Activated CD4-positive, alpha-beta T cell treated with anti-CD3 and anti-CD28 coated beads for 36 hours (primary cell): ENCODE data around the gene MAMSTR. TPM values are rescaled to one million over a fixed set of nuclear protein-coding genes. Genes with fewer than 3 reads are reported as not detected.

ENCODE experiments used
- ATAC-seq: fragments of 200-7000 bp; cut with Tn5 transposase; one replicate; pipeline ENCODE4 v1.10.0; 2021; ENCODE audit warnings: mild to moderate bottlenecking, moderate library complexity
- CTCF ChIA-PET: fragments of 350-600 bp; sonication (Branson Sonifier 250); formaldehyde crosslinking; loops from one replicate; lab custom pipeline; 2021; ENCODE audit warnings: antibody characterized with exemption; lab: Charles Lee
- POLR2A ChIA-PET: fragments of 350-600 bp; sonication (Branson Sonifier 250); formaldehyde crosslinking; loops from one replicate; lab custom pipeline; 2021; ENCODE audit warnings: antibody characterized with exemption, inconsistent platforms; lab: Charles Lee
- DNase-seq: peaks from one replicate; pipeline ENCODE4 v3.0.0-alpha.2; 2020
- H3K27ac Mint-ChIP-seq: one replicate; pipeline ENCODE4 v1.8.0; 2021; ENCODE audit warnings: mixed read lengths
- H3K27me3 Mint-ChIP-seq: one replicate; pipeline ENCODE4 v1.8.0; 2021; ENCODE audit warnings: mixed read lengths
- H3K36me3 Mint-ChIP-seq: one replicate; pipeline ENCODE4 v1.8.0; 2021; ENCODE audit warnings: low read depth, mixed read lengths
- H3K4me1 Mint-ChIP-seq: one replicate; pipeline ENCODE4 v1.8.0; 2021; ENCODE audit warnings: mixed read lengths
- H3K4me3 Mint-ChIP-seq: one replicate; pipeline ENCODE4 v1.8.0; 2021; ENCODE audit warnings: mild to moderate bottlenecking, moderate library complexity, mixed read lengths
- H3K9me3 Mint-ChIP-seq: one replicate; pipeline ENCODE4 v1.8.0; 2021; ENCODE audit warnings: low read depth, mixed read lengths
- intact Hi-C, 2 experiments: fragments of 100-400 bp; cut with DNase I in 1 of 2; cut with micrococcal nuclease in 1 of 2; formaldehyde crosslinking; loops; one replicate each; pipeline versions ENCODE4 v1.14.2 to v1.15.1; 2022 to 2024; cut with DNase I, micrococcal nuclease
- total RNA-seq, 2 experiments: library from RNA; stranded (reverse); gene quantifications; one replicate each; pipeline ENCODE4 v1.2.3, GENCODE V29; 2021

The MAMSTR gene
- total RNA-seq, 2 experiments from 2014 or later, result 0.69 to 0.70 TPM

DNA sequence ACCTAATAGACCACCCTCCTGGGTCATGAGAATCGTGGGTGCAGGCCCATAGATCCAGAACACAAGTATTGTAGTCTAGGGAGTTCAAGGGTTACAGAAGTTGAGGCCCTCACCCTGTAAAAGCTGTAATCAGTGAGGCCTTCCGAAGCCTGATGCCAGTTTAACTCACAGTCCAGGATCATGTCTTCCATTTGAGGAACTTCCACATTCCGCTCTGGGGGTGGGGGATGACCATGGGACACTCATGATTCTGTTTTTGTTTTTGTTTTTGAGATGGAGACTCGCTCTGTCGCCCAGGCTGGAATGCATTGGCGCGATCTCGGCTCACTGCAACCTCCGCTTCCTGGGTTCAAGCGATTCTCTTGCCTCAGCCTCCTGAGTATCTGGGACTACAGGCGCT is 22.6 kb upstream of the MAMSTR start:
- peaks cover 13% of the 10 kb centered on the region for H3K27me3 Mint-ChIP-seq
- no peak overlapping the region for H3K27ac Mint-ChIP-seq
- ChIA-PET CTCF (no interaction called here), POLR2A (no interaction called here)
- peaks cover 29% of the 10 kb centered on the region for H3K4me1 Mint-ChIP-seq
- intact Hi-C loops, result no loop called here
- peaks cover 2% of the 10 kb centered on the region for H3K9me3 Mint-ChIP-seq
- DNase-seq (no peak), ATAC-seq (no peak)
- H3K4me3 Mint-ChIP-seq, result no peak overlapping the region
- H3K36me3 Mint-ChIP-seq, result no peaks in the 10 kb centered on the region

DNA sequence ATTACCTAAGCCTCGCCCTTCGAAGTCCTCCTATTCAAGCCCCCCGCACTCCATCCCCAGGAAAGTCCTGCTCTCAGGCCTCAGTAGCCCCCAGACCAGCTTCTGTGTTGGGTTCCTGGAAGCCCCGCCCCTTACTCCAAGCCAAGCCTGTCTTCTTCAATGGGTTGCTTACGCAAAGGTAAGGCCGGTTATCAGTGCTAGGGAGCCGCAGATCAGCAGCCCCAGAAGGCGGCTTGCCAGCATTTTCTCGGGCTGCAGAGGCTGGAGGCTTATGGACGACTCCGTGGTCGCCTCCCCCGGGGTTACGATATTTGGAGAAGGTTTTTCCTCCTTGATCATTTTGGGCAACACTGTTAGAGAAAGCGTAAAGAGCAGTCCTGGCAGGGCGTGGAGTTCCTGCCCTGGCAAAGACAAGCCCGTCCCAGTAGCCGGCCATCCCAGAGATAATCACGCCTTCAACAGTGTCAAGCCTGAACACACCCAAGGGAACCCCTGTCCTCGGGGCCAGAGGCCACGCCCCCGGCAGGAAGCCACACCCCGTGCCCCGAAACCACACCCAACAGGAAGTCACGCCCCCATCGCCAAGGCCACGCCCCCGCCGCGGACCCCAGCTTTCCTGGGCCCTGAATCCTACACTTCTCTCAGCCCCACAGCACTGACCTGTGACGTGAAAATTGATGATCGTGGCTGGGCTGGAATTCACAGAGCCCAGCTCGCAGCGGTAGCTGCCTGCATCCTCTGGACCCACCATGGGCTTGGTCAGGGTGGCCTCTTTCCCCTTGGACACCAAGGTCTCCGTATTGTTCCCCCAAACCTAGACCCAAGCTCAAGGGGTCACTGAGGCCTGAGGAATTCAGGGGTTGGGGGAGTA is 21.8 kb upstream of the MAMSTR start:
- no peak overlapping the region for H3K4me3 Mint-ChIP-seq
- H3K4me1 Mint-ChIP-seq, result peaks cover 27% of the 10 kb centered on the region
- H3K27ac Mint-ChIP-seq, result no peak overlapping the region
- no peak for ATAC-seq
- H3K36me3 Mint-ChIP-seq, result no peaks in the 10 kb centered on the region
- POLR2A ChIA-PET, result no interaction called here
- H3K9me3 Mint-ChIP-seq, result peaks cover 2% of the 10 kb centered on the region
- CTCF ChIA-PET, result no interaction called here
- peaks cover 13% of the 10 kb centered on the region for H3K27me3 Mint-ChIP-seq
- intact Hi-C loops, result no loop called here
- DNase-seq, result peak; percentile 70

DNA sequence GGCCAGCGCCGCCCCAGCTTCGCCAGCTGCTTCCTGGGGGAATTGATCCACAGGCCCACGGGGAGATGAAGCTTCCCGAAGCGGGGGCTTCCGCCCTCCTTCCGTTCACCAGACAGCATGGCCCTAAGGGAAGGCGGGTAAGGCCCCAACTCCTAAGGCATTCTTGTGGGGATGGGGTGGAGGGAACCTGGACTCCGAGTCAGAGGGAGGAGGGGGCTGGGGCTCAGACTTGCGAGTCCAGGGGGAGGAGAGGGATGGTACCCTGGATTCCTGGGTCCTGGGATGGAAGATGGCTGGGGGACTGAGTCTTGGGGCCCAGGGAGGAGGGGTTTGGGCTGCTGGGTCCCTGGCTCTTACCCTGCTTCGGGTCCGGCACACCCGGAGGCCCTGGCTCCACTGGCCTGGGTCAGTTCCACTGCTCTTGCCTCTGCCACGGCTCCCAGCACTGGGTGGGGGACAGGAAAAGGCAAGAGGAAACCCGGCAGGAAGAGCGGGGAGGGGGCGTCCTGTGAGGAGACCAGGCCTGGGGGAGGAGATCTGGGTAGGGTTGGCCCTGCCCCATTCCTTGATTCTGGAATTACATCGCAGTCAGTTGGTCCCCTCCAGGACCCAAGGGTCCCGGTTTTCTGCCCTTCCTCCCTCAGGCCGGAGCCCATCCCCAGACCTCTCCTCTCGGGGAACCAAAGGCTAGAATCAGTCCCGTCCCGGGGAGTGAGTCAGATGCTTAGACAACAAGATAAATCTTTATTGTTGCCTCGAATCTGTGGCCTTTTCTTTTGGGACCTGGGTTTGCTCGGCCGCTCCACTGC is 20.8 kb upstream of the MAMSTR start, which contains the start of gene RASIP1:
RASIP1 (minus strand) TSS at position 447 of the 809 bp plus-strand sequence; CDS start at position 119, 328 bp downstream.
- POLR2A ChIA-PET, result no interaction called here
- DNase-seq (no peak), ATAC-seq (no peak)
- Mint-ChIP-seq H3K9me3 (no peaks in the 10 kb centered on the region), H3K27me3 (peaks cover 3% of the 10 kb centered on the region), H3K4me3 (no peak within 1 kb of the TSS), H3K27ac (no peak within 1 kb of the TSS), H3K4me1 (peaks cover 17% of the 10 kb centered on the region), H3K36me3 (no peaks in the 10 kb centered on the region)
- CTCF ChIA-PET, result interaction anchor here (0.6 to 2.1 kb wide), 2 partner anchors 19 to 65 kb away, joined by 3 to 12 read pairs; no protein-coding TSS in a partner anchor
- intact Hi-C loops, result no loop called here

- Mint-ChIP-seq H3K9me3 (no peaks in the 10 kb centered on the region), H3K27ac (no peak overlapping the region), H3K36me3 (no peaks in the 10 kb centered on the region), H3K4me3 (no peak overlapping the region), H3K27me3 (peaks cover 3% of the 10 kb centered on the region), H3K4me1 (peaks cover 17% of the 10 kb centered on the region)
- no peak for DNase-seq
- no peak for ATAC-seq
- POLR2A ChIA-PET, result interaction anchor here (0.5 to 1.5 kb wide), 3 partner anchors 9 to 50 kb away, joined by 3 read pairs; no protein-coding TSS in a partner anchor
- CTCF ChIA-PET, result interaction anchor here (0.6 to 2.1 kb wide), 5 partner anchors 12 to 254 kb away, joined by 3 to 12 read pairs (median 4); partner anchors contain the start of genes CA11, GYS1 and RUVBL2
- intact Hi-C loops, result loop anchor here (1.0 to 5.0 kb wide), 8 partner anchors 19 to 703 kb away; partner anchors contain the start of genes BCAT2 (in 1 of the 2), GYS1 (in 1 of the 2) and RUVBL2 (in 1 of the 2)
Observed at GRCh38 chr19:48739404-48740163, 20.1 kb upstream of the MAMSTR start.

DNA sequence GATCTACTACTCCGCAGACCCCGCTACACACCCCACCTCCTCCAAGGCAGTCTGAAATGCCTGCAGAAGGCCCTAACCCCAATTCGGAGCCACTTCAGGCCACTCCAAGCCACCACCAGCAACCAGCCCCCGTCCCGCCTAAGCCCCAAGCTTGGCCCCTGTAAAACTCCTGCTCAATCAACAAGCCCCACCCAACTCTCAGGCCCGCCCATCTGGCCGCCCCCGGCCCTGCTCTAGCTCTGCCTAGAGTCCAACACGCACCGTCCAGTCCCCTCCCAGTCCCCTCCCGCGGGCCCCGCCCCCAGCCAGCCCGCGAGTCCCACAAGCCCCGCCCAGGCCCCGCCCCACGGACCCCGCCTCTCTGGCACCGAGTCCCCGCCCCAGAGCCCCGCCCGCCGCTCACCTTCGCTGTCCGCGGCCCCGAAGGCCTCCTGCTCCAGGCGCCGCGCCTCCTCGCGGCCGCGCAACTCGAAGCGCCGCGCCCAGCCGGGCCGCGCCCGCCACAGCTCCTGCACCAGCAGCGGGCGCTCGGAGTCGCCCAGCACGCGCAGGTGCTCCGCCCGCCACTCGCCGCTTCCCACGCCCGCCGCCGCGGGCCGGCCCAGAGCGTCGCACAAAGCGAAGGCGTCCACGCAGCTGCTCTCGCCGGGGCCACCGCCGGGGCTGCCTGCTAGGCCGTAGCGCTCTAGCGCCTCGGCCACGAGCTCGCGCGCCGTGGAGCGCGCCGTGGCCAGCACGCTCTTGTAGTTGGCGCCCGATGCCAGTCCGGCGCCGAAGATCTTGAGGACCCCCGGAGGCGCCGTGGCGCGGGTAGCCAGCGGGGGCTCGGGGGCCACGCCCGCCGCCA is 19.3 kb upstream of the MAMSTR start:
- Mint-ChIP-seq H3K36me3 (no peaks in the 10 kb centered on the region), H3K4me1 (peaks cover 17% of the 10 kb centered on the region), H3K4me3 (peak overlapping the region; percentile 51), H3K27me3 (peaks cover 3% of the 10 kb centered on the region), H3K9me3 (no peaks in the 10 kb centered on the region), H3K27ac (peak overlapping the region; percentile 51)
- CTCF ChIA-PET, result interaction anchor here (0.6 to 2.1 kb wide), 7 partner anchors 11 to 478 kb away, joined by 3 to 12 read pairs (median 4); partner anchors contain the start of genes CA11, GYS1 and RUVBL2
- POLR2A ChIA-PET, result interaction anchor here (0.5 to 1.5 kb wide), 3 partner anchors 10 to 789 kb away, joined by 3 read pairs; partner anchors contain the start of gene RCN3
- intact Hi-C loops, result loop anchor here (1.0 to 5.0 kb wide), 12 partner anchors 13 to 704 kb away; partner anchors contain the start of genes BCAT2 (in 1 of the 2), CA11 (in 1 of the 2), GYS1 (in 1 of the 2) and RUVBL2 (in 1 of the 2)
- peak; percentile 99 for DNase-seq
- ATAC-seq, result peak; percentile 96

- Mint-ChIP-seq H3K4me3 (no peak overlapping the region), H3K27me3 (peaks cover 3% of the 10 kb centered on the region), H3K4me1 (peaks cover 17% of the 10 kb centered on the region), H3K27ac (no peak overlapping the region), H3K9me3 (no peaks in the 10 kb centered on the region), H3K36me3 (no peaks in the 10 kb centered on the region)
- POLR2A ChIA-PET, result no interaction called here
- ATAC-seq (no peak), DNase-seq (no peak)
- CTCF ChIA-PET, result interaction anchor here (1.6 kb wide), 1 partner anchor 256 kb away, joined by 4 read pairs; the partner anchor contains the start of genes GYS1 and RUVBL2
- intact Hi-C loops, result loop anchor here in 1 of 2 experiments (5.0 kb wide), 1 partner anchor 75 kb away; no protein-coding TSS in a partner anchor
Observed at GRCh38 chr19:48737360-48737998, 18.0 kb upstream of the MAMSTR start.

GRCh38 chr19:48735031-48735615 is 15.6 kb upstream of the MAMSTR start:
- no peak overlapping the region for H3K4me3 Mint-ChIP-seq
- POLR2A ChIA-PET, result interaction anchor here (0.7 kb wide), 1 partner anchor 11 kb away, joined by 4 read pairs; no protein-coding TSS in a partner anchor
- H3K27ac Mint-ChIP-seq, result no peak overlapping the region
- ATAC-seq, result no peak
- no peak for DNase-seq
- H3K9me3 Mint-ChIP-seq, result no peaks in the 10 kb centered on the region
- peaks cover 8% of the 10 kb centered on the region for H3K4me1 Mint-ChIP-seq
- H3K36me3 Mint-ChIP-seq, result no peaks in the 10 kb centered on the region
- intact Hi-C loops, result loop anchor here in 1 of 2 experiments (5.0 kb wide), 1 partner anchor 73 kb away; no protein-coding TSS in a partner anchor
- CTCF ChIA-PET, result interaction anchor here (0.7 kb wide), 1 partner anchor 9 kb away, joined by 3 read pairs; no protein-coding TSS in a partner anchor
- H3K27me3 Mint-ChIP-seq, result peaks cover 3% of the 10 kb centered on the region

- Mint-ChIP-seq H3K36me3 (no peaks in the 10 kb centered on the region), H3K4me3 (no peak overlapping the region), H3K27ac (no peak overlapping the region), H3K4me1 (peaks cover 4% of the 10 kb centered on the region), H3K27me3 (no peaks in the 10 kb centered on the region), H3K9me3 (no peaks in the 10 kb centered on the region)
- intact Hi-C loops, result loop anchor here in 1 of 2 experiments (5.0 kb wide), 1 partner anchor 72 kb away; no protein-coding TSS in a partner anchor
- ATAC-seq, result no peak
- ChIA-PET CTCF (no interaction called here), POLR2A (interaction anchor here (0.7 kb wide), 1 partner anchor 10 kb away, joined by 4 read pairs; no protein-coding TSS in a partner anchor)
- no peak for DNase-seq
Observed at GRCh38 chr19:48734625-48735024, 15.1 kb upstream of the MAMSTR start.

DNA sequence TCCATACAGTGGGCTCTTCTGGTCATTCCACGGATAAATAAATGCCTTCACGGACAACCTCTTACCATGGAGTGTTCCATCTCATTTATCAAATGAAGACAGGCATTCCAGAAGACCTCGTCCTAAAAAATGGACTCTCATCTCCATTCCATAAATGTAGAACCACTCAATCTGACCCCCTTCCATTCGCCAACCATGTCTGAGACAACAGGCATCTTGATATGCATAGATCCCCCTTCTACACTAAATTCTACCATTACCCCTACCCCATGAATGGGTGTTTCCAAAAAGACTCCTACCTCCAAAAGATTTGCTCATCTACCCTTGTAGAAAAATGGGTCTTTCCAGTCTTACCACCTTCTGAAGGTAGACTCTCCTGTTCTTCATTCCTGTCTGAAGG is 11.9 kb upstream of the MAMSTR start:
- CTCF ChIA-PET, result no interaction called here
- intact Hi-C loops, result no loop called here
- Mint-ChIP-seq H3K27me3 (no peaks in the 10 kb centered on the region), H3K4me1 (peaks cover 3% of the 10 kb centered on the region), H3K4me3 (no peak overlapping the region), H3K27ac (no peak overlapping the region), H3K36me3 (peaks cover 6% of the 10 kb centered on the region), H3K9me3 (peaks cover 4% of the 10 kb centered on the region)
- POLR2A ChIA-PET, result no interaction called here
- ATAC-seq (no peak), DNase-seq (no peak)
